Motor neuron (in vitro differentiated cells): ENCODE measurements around the gene CEL. TPM values are rescaled to one million over a fixed set of nuclear protein-coding genes. Genes with fewer than 3 reads are reported as not detected.
A peak's percentile ranks its signal among the peaks of the same experiment; 100 is the strongest.
"Not testable (repeated sequence)": the region's sequence is repeated elsewhere in the genome, so short reads cannot be mapped to it uniquely, and the experiment has no call there.

Source experiments
- ATAC-seq, 8 experiments: fragments of 200-7000 bp; cut with Tn5 transposase; replicated peaks in 6 of 8; 2 replicates each; pipeline ENCODE4 v1.8.0; 2021; ENCODE audit warnings: mild to moderate bottlenecking in 8 of 8, moderate library complexity in 8 of 8
- H3K27ac ChIP-seq, 2 donors: fragments of 250-450 bp; sonication (Bioruptor Pico); 2 replicates each; pipeline ENCODE4 v1.9.0; 2021; ENCODE audit warnings: antibody characterized with exemption in 2 of 2, mild to moderate bottlenecking in 2 of 2, moderate library complexity in 1 of 2
- H3K4me1 ChIP-seq, 2 donors: fragments of 250-450 bp; sonication (Bioruptor Pico); replicated peaks in 1 of 2; 2 replicates each; pipeline ENCODE4 v1.6.1; 2021; ENCODE audit warnings: antibody characterized with exemption in 2 of 2, mild to moderate bottlenecking in 2 of 2, moderate library complexity in 1 of 2
- H3K4me3 ChIP-seq, 5 donors: fragments of 250-450 bp; sonication (Bioruptor Pico); 2 replicates each; pipeline ENCODE4 v1.9.0; 2021; ENCODE audit warnings: antibody characterized with exemption in 5 of 5, mild to moderate bottlenecking in 5 of 5, moderate library complexity in 4 of 5
- WGBS, 10 experiments: fragments of 450-650 bp; shearing (Covaris generic); methylation state at CpG; one replicate each; pipeline ENCODE4 v1.0.0; 2022; 5-methylcytosine and 5-hydroxymethylcytosine counted together
- in situ Hi-C, 9 experiments: fragments of 400-800 bp; cut with MboI; loops; one replicate each; pipeline ENCODE4 v1.15.0; 2021; ENCODE audit warnings: low sequenced_read_pairs in 9 of 9, low pct_unique_long_range_greater_than_20kb in 2 of 9; ENCODE audit not compliant: unreplicated experiment in 9 of 9
- total RNA-seq, 8 experiments: library from RNA; unstranded; fragments of 300-600 nt; gene quantifications; 2 replicates each; pipeline versions ENCODE4 v1.2.3 to v1.2.4, GENCODE V29; 2022

CEL gene
- total RNA-seq, 8 experiments from 2014 or later, result 0.38 to 1.6 (median 0.84) TPM

GRCh38 chr9:133070500-133070961 lies 8.8 kb downstream of the CEL start:
- in situ Hi-C loops, H3K27ac ChIP-seq, H3K4me1 ChIP-seq, H3K4me3 ChIP-seq: not testable (repeated sequence)
- WGBS, 10 experiments, result no CpG with 5 or more reads among the region's 17 CpGs
- peak in 1 of 8 experiments; percentile 9 for ATAC-seq

GRCh38 chr9:133070985-133071384 lies 9.2 kb downstream of the CEL start:
- in situ Hi-C loops, H3K4me1 ChIP-seq, H3K27ac ChIP-seq, ATAC-seq, H3K4me3 ChIP-seq: not testable (repeated sequence)
- no CpG with 5 or more reads among the region's 31 CpGs for WGBS, 10 experiments

GRCh38 chr9:133071484-133072150 lies 9.8 kb downstream of the CEL start:
- ATAC-seq, result no peak

DNA sequence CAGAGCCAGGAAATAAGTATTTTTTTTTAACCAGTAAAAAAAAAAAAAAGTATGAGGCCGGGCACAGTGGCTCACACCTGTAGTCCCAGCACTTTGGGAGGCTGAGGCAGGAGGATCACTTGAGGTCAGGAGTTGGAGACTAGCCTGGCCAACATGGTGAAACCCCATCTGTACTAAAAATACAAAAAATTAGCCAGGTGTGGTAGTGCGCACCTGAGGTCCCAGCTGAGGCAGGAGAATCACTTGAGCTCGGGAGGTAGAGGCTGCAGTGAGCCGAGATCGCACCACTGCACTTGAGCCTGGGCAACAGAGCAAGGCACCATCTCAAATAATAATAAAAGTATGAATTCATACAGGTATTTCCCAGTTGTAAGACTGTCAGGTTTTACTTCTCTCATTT lies 10.4 kb downstream of the CEL start:
- H3K27ac ChIP-seq, H3K4me1 ChIP-seq, H3K4me3 ChIP-seq, ATAC-seq, in situ Hi-C loops: not testable (repeated sequence)
- 43 to 100% (median 92%) methylated on average over 1 to 5 of the region's 5 CpGs; no CpG with 5 or more reads in 5 of the 10 experiments for WGBS, 10 experiments

More at GRCh38 chr9:133071484-133072150, 9.8 kb downstream of the CEL start:
- H3K4me3 ChIP-seq, result no peak overlapping the region
- 82 to 100% (median 93%) methylated on average over 1 to 4 of the region's 33 CpGs; no CpG with 5 or more reads in 4 of the 10 experiments for WGBS, 10 experiments
- in situ Hi-C loops, result no loop called here
- H3K27ac ChIP-seq, result no peak overlapping the region
- no peaks in the 10 kb centered on the region for H3K4me1 ChIP-seq

DNA sequence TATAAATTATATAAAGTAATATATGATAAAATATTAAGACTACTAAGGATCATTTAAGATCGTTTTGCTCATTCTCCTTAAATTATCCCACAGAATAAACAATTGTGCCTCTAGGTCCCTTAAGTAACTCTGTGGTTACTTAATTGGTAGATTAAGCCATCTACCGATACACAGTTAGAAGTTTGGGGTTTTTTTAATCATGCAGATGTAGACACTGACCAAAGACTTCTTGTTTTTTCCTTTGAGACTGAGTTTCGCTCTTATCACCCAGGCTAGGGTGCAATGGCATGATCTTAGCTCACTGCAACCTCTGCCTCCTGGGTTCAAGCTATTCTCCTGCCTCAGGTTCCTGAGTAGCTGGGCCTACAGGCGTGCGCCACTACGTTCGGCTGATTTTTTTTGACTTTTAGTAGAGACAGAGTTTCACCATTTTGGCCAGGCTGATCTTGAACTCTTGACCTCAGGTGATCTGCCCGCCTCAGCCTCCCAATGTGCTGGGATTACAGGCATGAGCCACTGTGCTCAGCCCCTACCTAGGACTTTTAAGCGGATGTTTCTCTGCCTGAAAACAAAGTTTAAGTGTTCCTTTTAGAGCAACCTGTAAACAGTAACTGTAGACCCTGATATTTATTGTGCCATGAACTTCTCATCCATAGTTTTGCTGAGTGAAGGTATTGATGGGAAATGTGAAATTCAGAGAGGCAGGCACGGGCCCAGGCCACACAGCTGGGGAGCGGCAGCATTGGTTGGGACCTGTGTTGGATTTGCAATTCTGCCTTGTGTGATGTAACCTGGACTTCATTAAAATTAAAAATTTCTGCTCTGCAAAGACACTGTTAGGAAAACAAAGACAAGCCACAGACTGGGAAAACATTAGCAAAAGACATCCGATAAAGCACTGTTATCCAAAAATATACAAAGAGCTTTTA lies 11.6 kb downstream of the CEL start:
- Histone ChIP-seq H3K4me1 (no peaks in the 10 kb centered on the region), H3K4me3 (no peak overlapping the region), H3K27ac (no peak overlapping the region)
- WGBS, 10 experiments, result 59 to 100% (median 83%) methylated on average over 1 to 11 of the region's 12 CpGs
- peak in 1 of 8 experiments; percentile 63 for ATAC-seq
- in situ Hi-C loops, result no loop called here

DNA sequence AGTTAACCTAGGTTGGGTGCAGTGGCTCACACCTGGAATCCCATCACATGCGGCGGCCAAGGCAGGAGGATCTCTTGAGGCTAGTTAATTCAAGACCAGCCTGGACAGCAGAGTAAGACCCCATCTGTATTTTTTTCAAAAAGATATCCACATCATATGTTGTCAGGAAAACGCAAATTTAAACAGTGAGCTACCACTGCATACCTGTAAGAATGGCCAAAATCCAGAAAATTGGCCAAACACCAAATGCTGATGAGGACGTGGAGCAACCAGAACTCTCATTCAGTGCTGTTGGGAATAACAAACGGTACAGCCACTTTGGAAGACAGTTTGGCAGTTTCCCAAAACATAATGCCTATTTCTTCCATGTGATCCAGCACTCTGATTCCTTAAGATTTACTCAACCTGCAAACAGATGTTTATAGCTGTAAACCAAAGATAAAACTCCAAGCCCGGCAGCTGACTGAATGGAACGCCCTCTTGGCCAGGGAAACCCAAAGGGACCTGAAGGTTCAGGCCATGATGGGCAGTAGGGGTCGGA lies 12.4 kb downstream of the CEL start:
- H3K27ac ChIP-seq, result no peak overlapping the region
- 33 to 92% (median 74%) methylated on average over 2 to 8 of the region's 8 CpGs for WGBS, 10 experiments
- H3K4me3 ChIP-seq, result no peak overlapping the region
- H3K4me1 ChIP-seq, result no peaks in the 10 kb centered on the region
- ATAC-seq, result peak in 1 of 8 experiments; percentile 59
- in situ Hi-C loops, result no loop called here

- in situ Hi-C loops, result no loop called here
- WGBS, 10 experiments, result 0 to 100% (median 85%) methylated on average over 1 to 4 of the region's 4 CpGs; no CpG with 5 or more reads in 1 of the 10 experiments
- H3K4me1 ChIP-seq, result no peaks in the 10 kb centered on the region
- H3K4me3 ChIP-seq, result no peak overlapping the region
- no peak overlapping the region for H3K27ac ChIP-seq
- ATAC-seq, result peak in 3 of 8 experiments; percentile 6 to 43 (median 34)
Measured at GRCh38 chr9:133075925-133076630, 14.3 kb downstream of the CEL start.

DNA sequence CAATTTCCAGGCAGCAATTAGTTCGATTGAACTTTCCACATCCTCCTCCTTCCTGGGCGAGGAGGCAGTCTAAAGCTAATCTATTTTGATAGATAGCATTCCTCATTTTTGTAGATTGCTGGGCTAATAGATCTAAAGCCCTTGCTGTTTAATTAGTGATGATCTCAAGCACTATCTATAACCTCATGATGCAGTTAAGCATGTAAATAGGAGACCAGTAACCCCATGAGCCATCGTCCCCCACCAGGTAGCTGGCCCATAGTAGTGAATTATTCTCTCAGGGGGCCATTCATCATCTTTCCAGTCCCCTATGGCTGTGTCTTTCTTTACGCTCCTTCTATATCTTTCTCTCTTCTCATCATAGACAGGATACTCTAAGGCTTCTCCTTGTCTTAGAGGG lies 14.9 kb downstream of the CEL start:
- no peak overlapping the region for H3K4me3 ChIP-seq
- in situ Hi-C loops, result no loop called here

GRCh38 chr9:133078486-133078885 lies 16.7 kb downstream of the CEL start:
- Histone ChIP-seq H3K4me1 (no peaks in the 10 kb centered on the region), H3K4me3 (no peak overlapping the region), H3K27ac (no peak overlapping the region)
- no peak for ATAC-seq
- in situ Hi-C loops, result no loop called here
- WGBS, 10 experiments, result 59 to 93% (median 82%) methylated on average over 3 to 10 of the region's 14 CpGs; no CpG with 5 or more reads in 4 of the 10 experiments

More for the DNA sequence above, 14.9 kb downstream of the CEL start:
- WGBS, 10 experiments, result 20 to 100% (median 82%) methylated on average over 1 to 4 of the region's 4 CpGs; no CpG with 5 or more reads in 2 of the 10 experiments
- H3K4me1 ChIP-seq, result no peaks in the 10 kb centered on the region
- H3K27ac ChIP-seq, result no peak overlapping the region
- ATAC-seq, result peak in 3 of 8 experiments; percentile 57 to 74 (median 58)

DNA sequence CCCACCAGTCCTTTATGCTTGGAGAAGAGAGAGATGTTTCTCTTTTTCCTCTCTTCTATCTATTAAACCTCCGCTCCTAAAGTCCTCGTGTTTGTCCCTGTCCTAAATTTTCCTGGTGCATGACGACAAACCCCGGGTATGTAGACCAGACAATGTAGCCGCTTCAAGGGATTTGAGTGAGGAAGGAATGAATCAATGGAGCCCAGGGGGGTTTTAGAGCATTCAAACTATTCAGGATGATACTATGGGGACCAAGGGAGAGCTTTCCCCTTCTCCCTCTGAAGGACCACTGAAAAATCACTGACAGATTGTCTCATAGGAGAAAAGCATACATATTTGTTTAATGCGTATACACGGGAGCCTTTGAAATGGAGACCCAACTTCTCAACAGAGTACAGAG lies 18.4 kb downstream of the CEL start:
- no peak for ATAC-seq
- WGBS, 10 experiments, result 32 to 100% (median 61%) methylated on average over 1 to 6 of the region's 7 CpGs; no CpG with 5 or more reads in 1 of the 10 experiments
- in situ Hi-C loops, result no loop called here

DNA sequence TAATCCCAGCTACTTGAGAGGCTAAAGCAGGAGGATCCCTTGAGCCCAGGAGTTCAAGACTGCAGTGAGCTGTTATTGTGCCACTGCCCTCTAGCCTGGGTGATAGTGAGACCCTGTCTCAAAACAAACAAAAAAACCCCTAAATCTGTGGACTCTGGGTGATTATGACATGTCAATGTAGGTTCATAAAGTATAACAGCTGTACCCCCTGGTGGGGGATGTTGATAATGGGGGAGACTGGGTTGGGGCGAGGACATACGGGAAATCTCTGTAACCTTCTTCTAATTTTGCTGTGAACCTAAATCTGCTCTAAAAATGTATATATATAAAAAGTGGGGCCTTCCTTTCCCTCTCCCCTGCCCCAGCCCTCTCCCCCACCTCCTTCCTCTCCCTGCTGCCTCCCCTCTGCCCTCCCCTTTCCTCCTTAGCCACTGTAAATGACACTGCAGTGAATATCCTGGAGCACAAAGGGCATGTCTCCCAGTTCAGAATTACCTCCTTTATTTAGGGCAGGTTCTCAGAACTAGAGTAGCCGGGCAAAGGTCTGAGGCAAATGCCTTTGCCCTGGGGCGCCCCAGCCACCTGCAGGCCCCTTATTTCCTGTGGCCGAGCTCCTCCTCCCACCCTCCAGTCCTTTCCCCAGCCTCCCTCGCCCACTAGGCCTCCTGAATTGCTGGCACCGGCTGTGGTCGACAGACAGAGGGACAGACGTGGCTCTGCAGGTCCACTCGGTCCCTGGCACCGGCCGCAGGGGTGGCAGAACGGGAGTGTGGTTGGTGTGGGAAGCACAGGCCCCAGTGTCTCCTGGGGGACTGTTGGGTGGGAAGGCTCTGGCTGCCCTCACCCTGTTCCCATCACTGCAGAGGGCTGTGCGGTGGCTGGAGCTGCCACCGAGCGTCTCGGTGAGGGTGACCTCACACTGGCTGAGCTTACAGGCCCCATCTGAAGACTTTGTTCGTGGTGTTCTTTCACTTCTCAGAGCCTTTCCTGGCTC lies 19.3 kb downstream of the CEL start:
- H3K27ac ChIP-seq, H3K4me1 ChIP-seq, in situ Hi-C loops, H3K4me3 ChIP-seq: not testable (repeated sequence)
- ATAC-seq, result peak in 6 of 8 experiments; percentile 43 to 84 (median 66)
- WGBS, 10 experiments, result 100% methylated on average over 2 of the region's 18 CpGs; no CpG with 5 or more reads in 9 of the 10 experiments

More for the DNA sequence above, 18.4 kb downstream of the CEL start:
- Histone ChIP-seq H3K4me3 (no peak overlapping the region), H3K4me1 (no peaks in the 10 kb centered on the region), H3K27ac (no peak overlapping the region)
